IPS-15b (cell line): ENCODE measurements around the gene GABBR1.
"Not testable (repeated sequence)": the region's sequence is repeated elsewhere in the genome, so short reads cannot be mapped to it uniquely, and the experiment has no call there.

Experiments used
- H3K27me3 ChIP-seq: one replicate; pipeline ENCODE4 v1.6.1; 2013; ENCODE audit warnings: low read length; ENCODE audit not compliant: control insufficient read depth, insufficient read depth
- H3K36me3 ChIP-seq: one replicate; pipeline ENCODE4 v1.6.1; 2013; ENCODE audit warnings: low read length; ENCODE audit not compliant: control insufficient read depth, insufficient read depth
- H3K4me1 ChIP-seq: one replicate; pipeline ENCODE4 v1.6.1; 2013; ENCODE audit warnings: mild to moderate bottlenecking, low read length; ENCODE audit not compliant: control insufficient read depth, insufficient read depth
- H3K4me3 ChIP-seq: one replicate; pipeline ENCODE4 v1.5.1; 2013; ENCODE audit warnings: low read depth, low read length
- H3K9ac ChIP-seq: one replicate; pipeline ENCODE4 v1.6.1; 2013; ENCODE audit warnings: low read depth, mild to moderate bottlenecking, low read length
- H3K9me3 ChIP-seq: one replicate; pipeline ENCODE4 v1.6.1; 2013; ENCODE audit warnings: mild to moderate bottlenecking, low read length; ENCODE audit not compliant: control insufficient read depth, insufficient read depth

GABBR1 gene

DNA sequence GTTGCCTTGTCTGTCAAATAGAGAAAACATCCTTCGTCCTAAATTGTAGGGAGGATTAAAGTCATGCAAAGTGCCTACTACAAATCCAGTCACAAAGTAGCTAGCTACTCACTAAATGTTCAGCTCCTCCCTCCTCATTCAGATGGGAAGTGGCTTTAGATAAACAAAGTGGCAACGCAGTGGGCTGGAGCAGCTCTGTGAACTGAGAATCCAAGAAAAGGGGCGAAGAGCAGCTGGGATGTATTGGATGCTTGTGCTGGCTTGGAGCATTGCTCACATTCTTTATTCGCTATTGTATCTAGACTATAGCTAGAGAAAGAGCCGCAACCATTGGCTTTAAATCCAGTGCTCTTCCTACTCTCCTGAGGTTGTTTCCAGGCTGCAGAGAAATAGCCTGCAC is 34.2 kb upstream of the GABBR1 start:
- H3K9me3 ChIP-seq = no peaks in the 10 kb centered on the region
- H3K9ac ChIP-seq = no peak overlapping the region
- H3K4me3 ChIP-seq = peak overlapping the region; percentile 33
- no peaks in the 10 kb centered on the region for H3K36me3 ChIP-seq
- peaks cover 38% of the 10 kb centered on the region for H3K4me1 ChIP-seq
- no peaks in the 10 kb centered on the region for H3K27me3 ChIP-seq

- H3K9ac ChIP-seq = no peak overlapping the region
- no peaks in the 10 kb centered on the region for H3K27me3 ChIP-seq
- H3K36me3 ChIP-seq = no peaks in the 10 kb centered on the region
- no peak overlapping the region for H3K4me3 ChIP-seq
- H3K9me3 ChIP-seq = no peaks in the 10 kb centered on the region
- H3K4me1 ChIP-seq = peaks cover 38% of the 10 kb centered on the region
These were observed 33.8 kb upstream of the GABBR1 start for GRCh38 chr6:29666826-29667130.

- no peaks in the 10 kb centered on the region for H3K27me3 ChIP-seq
- no peak overlapping the region for H3K4me3 ChIP-seq
- peaks cover 42% of the 10 kb centered on the region for H3K4me1 ChIP-seq
- no peaks in the 10 kb centered on the region for H3K9me3 ChIP-seq
- no peaks in the 10 kb centered on the region for H3K36me3 ChIP-seq
- no peak overlapping the region for H3K9ac ChIP-seq
These were observed 33.2 kb upstream of the GABBR1 start for GRCh38 chr6:29665942-29666825.

- Histone ChIP-seq H3K4me3 (no peak overlapping the region), H3K9ac (no peak overlapping the region), H3K9me3 (no peaks in the 10 kb centered on the region), H3K36me3 (no peaks in the 10 kb centered on the region), H3K27me3 (no peaks in the 10 kb centered on the region), H3K4me1 (peaks cover 46% of the 10 kb centered on the region)
These were observed 30.5 kb upstream of the GABBR1 start for GRCh38 chr6:29663300-29664042.

DNA sequence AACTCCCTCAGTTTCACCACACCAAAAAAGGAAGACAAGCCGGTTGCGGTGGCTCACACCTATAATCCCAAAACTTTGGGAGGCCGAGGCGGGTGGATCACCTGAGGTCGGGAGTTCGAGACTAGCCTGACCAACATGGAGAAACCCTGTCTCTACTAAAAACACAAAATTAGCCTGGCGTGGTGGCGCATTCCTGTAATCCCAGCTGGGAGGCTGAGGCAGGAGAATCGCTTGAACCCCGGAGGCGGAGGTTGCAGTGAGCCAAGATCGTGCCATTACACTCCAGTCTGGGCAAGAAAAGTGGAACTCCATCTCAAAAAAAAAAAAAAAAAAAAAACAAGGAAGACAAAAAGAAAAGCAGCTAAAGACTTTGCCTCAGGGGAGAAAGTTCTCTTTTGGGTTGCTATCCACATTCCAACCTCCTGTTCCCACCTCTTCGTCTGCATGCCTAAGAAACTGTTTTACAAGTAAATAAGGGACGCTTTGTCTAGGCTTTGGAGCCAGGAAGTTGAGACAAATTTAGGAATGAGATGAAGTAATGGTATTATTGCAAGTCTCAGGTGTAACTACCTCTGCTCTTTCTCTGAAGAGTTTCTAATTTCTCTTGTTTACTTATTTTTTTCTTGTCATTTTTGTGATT is 28.6 kb upstream of the GABBR1 start:
- not testable (repeated sequence) for H3K36me3 ChIP-seq, H3K9me3 ChIP-seq, H3K9ac ChIP-seq, H3K27me3 ChIP-seq
- peaks cover 29% of the 10 kb centered on the region for H3K4me1 ChIP-seq
- peak overlapping the region; percentile 11 for H3K4me3 ChIP-seq

DNA sequence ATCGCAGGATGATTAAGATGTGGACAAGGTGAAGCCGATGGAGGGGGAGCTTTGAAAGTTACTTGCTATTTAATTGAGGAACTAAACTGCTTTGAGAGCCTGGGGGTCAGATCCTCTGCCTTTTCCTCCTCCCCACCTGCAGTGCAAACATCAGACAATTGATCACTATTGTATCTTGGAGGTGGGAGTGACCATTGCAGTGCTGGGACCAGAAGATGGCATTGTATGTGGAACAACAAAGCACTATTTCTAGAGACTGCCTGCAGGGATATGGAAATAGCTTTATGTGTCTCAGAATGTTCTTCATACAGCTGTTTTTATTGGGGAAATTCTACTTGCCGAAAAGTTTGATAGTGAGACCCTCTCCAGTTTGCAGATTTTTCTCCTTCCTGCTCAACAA is 28.1 kb upstream of the GABBR1 start:
- Histone ChIP-seq H3K27me3 (no peaks in the 10 kb centered on the region), H3K4me1 (peaks cover 28% of the 10 kb centered on the region), H3K9me3 (no peaks in the 10 kb centered on the region), H3K4me3 (peak overlapping the region; percentile 11), H3K9ac (no peak overlapping the region), H3K36me3 (no peaks in the 10 kb centered on the region)

DNA sequence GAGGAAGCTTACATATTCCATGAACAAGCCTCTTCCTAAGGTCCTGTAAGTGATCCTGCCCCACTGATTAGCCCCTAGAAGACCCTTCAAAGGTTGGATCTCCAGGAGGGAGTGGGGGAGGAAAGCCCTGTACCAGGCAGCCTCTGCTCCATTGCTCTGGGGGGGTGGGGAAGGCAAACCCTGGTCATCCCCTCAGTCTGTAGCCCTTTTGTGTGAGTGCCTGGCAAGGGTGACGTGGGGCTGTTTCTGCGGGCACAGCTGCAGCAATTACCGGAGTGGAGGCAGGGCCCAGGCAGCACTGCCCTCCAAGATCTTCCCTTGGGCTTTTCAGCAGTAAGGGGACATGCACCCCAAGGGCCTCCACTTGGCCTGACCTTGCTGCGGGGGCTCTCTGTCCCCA is 23.8 kb upstream of the GABBR1 start, which contains the start of gene MOG:
TSS of gene MOG (plus strand) at position 295 of the 400 bp plus-strand sequence. CDS start 118 bp downstream, outside the sequence.
- Histone ChIP-seq H3K4me1 (peaks cover 13% of the 10 kb centered on the region), H3K9me3 (no peaks in the 10 kb centered on the region), H3K27me3 (no peaks in the 10 kb centered on the region), H3K4me3 (no peak within 1 kb of the TSS), H3K36me3 (no peaks in the 10 kb centered on the region), H3K9ac (no peak within 1 kb of the TSS)

DNA sequence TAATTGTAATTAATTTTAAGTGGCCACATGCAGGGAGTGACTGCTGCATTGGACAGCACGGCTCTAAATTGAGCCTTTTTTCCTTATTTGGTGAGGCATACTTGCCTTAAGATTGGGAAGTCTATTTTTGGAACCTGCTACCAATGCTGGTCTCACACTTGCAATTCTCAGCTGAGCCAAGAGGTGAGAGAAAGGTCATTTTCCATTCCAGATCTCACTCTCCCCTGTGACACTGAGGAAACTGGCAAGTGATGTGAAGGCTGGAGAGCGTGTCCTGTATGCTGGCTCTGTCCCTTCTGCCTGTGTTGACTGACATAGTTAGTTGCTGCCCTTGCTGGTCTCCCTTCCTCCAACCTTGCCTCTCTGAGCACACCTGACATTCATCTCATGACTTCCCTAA is 23.2 kb upstream of the GABBR1 start:
- Histone ChIP-seq H3K9ac (no peak overlapping the region), H3K27me3 (no peaks in the 10 kb centered on the region), H3K36me3 (no peaks in the 10 kb centered on the region), H3K4me3 (no peak overlapping the region), H3K4me1 (peaks cover 9% of the 10 kb centered on the region), H3K9me3 (no peaks in the 10 kb centered on the region)

- Histone ChIP-seq H3K36me3 (no peaks in the 10 kb centered on the region), H3K27me3 (no peaks in the 10 kb centered on the region), H3K9ac (no peak overlapping the region), H3K4me3 (no peak overlapping the region), H3K9me3 (no peaks in the 10 kb centered on the region), H3K4me1 (peaks cover 5% of the 10 kb centered on the region)
These were observed 22.7 kb upstream of the GABBR1 start for GRCh38 chr6:29655658-29656057.

GRCh38 chr6:29653452-29654038 is 20.6 kb upstream of the GABBR1 start:
- Histone ChIP-seq H3K4me3 (no peak overlapping the region), H3K27me3 (no peaks in the 10 kb centered on the region), H3K36me3 (no peaks in the 10 kb centered on the region), H3K9me3 (no peaks in the 10 kb centered on the region), H3K9ac (no peak overlapping the region), H3K4me1 (peaks cover 17% of the 10 kb centered on the region)

DNA sequence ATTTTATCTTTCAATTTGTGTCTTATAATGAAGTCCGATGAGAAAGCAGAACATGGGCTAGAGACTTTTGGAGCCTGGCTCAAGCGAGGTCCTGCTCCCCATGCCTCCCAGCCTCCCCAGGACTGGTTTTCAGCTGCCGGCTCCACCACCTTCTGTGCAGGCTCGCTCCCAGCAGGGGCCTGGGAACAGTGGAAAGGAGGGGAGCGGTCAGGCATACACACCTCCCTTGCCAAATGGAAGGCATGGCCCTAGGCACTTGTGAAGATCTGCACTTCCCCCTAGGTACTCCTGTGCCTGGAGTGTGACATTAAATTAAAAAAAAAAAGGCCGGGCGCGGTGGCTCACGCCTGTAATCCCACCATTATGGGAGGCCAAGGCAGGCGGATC is 19.2 kb upstream of the GABBR1 start:
- Histone ChIP-seq H3K36me3 (no peaks in the 10 kb centered on the region), H3K4me3 (no peak overlapping the region), H3K9ac (no peak overlapping the region), H3K27me3 (no peaks in the 10 kb centered on the region), H3K9me3 (no peaks in the 10 kb centered on the region), H3K4me1 (peaks cover 17% of the 10 kb centered on the region)
